GM12864 (cell line): ENCODE data around the gene EPB41L4B.

ENCODE experiments used
- DNase-seq: peaks from one replicate; pipeline ENCODE4 v3.0.0-alpha.2; 2011; ENCODE audit warnings: low read depth
- H3K4me3 ChIP-seq: 2 replicates; pipeline ENCODE4 v1.5.1; 2011; ENCODE audit warnings: mild to moderate bottlenecking, low read depth, low read length, control low read depth
- CTCF ChIP-seq: IDR thresholded peaks from 2 replicates; pipeline ENCODE4 v1.5.1; 2011; ENCODE audit warnings: low read depth, mild to moderate bottlenecking, moderate library complexity, low read length, control low read depth, inconsistent platforms; ENCODE audit errors: missing control alignments

The EPB41L4B gene

GRCh38 chr9:109193974-109194556 is 126.8 kb downstream of the EPB41L4B start:
- DNase-seq = no peak
- H3K4me3 ChIP-seq = no peak overlapping the region
- TF ChIP-seq CTCF = no peak

- H3K4me3 ChIP-seq = no peak overlapping the region
- DNase-seq = no peak
- TF ChIP-seq CTCF = peak; percentile 49
These were observed 128.0 kb downstream of the EPB41L4B start for GRCh38 chr9:109192732-109193361.

GRCh38 chr9:109191746-109192145 is 129.1 kb downstream of the EPB41L4B start:
- TF ChIP-seq CTCF = no peak

GRCh38 chr9:109190151-109190550 is 130.7 kb downstream of the EPB41L4B start:
- DNase-seq = no peak
- H3K4me3 ChIP-seq = no peak overlapping the region
- no peak for TF ChIP-seq CTCF

More at GRCh38 chr9:109191746-109192145, 129.1 kb downstream of the EPB41L4B start:
- no peak for DNase-seq
- no peak overlapping the region for H3K4me3 ChIP-seq

GRCh38 chr9:109186857-109187520 is 133.9 kb downstream of the EPB41L4B start:
- TF ChIP-seq CTCF = no peak
- H3K4me3 ChIP-seq = no peak overlapping the region
- DNase-seq = no peak

- H3K4me3 ChIP-seq = no peak overlapping the region
- TF ChIP-seq CTCF = peak; percentile 69
- DNase-seq = peak; percentile 7
These were observed 137.7 kb downstream of the EPB41L4B start for GRCh38 chr9:109182940-109183798.
